Anterior cingulate cortex (tissue), 58 donors: Measurements from ENCODE around the gene MUC16.

Source experiments
- DNase-seq, 58 donors: peaks; one replicate each; lab custom pipeline; 2025; lab: John Stamatoyannopoulos, UW

Gene MUC16

GRCh38 chr19:9010693-9011092 lies 484 bp upstream of the MUC16 start:
- DNase-seq: no peak

GRCh38 chr19:9009431-9009830 lies 778 bp downstream of the MUC16 start:
- no peak for DNase-seq

GRCh38 chr19:9008667-9009066 lies 1.5 kb downstream of the MUC16 start:
- no peak for DNase-seq

- no peak for DNase-seq
Observed at GRCh38 chr19:9000933-9001332, 9.3 kb downstream of the MUC16 start.

GRCh38 chr19:8988204-8988603 lies 22.0 kb downstream of the MUC16 start:
- no peak for DNase-seq

GRCh38 chr19:8986296-8986695 lies 23.9 kb downstream of the MUC16 start:
- no peak for DNase-seq

GRCh38 chr19:8973501-8974091 lies 36.6 kb downstream of the MUC16 start:
- no peak for DNase-seq

- no peak for DNase-seq
Observed at GRCh38 chr19:8965887-8966286, 44.3 kb downstream of the MUC16 start.
